A549 (cell line): ENCODE data around the gene CLTCL1. TPM values are rescaled to one million over a fixed set of nuclear protein-coding genes. Genes with fewer than 3 reads are reported as not detected.

Experiments used
- ATAC-seq, 2 experiments: fragments of 200-7000 bp in 1 of 2; fragments of >200 bp in 1 of 2; cut with Nextera tagmentation in 1 of 2; cut with Tn5 transposase in 1 of 2; 3 replicates each; pipeline versions ENCODE4 v1.8.0 to v1.9.1; 2018 to 2020; ENCODE audit warnings: mild to moderate bottlenecking in 1 of 2, moderate library complexity in 1 of 2
- CTCF ChIA-PET: fragments of 300-600 bp; sonication (Branson Sonifier 250); formaldehyde crosslinking; extraction: SDS; loops from one replicate; lab custom pipeline; 2021; ENCODE audit warnings: antibody characterized with exemption, inconsistent platforms; lab: Yijun Ruan, JAX
- POLR2A ChIA-PET: fragments of 350-600 bp; formaldehyde crosslinking; extraction: SDS; loops from one replicate; lab custom pipeline; 2021; ENCODE audit warnings: antibody characterized with exemption, inconsistent platforms; lab: Yijun Ruan, JAX
- DNase-seq, 2 experiments: peaks; one replicate each; pipeline versions ENCODE4 v3.0.0 to v3.0.0-alpha.2; 2011 to 2016; ENCODE audit warnings: low read depth in 1 of 2, low spot score in 1 of 2
- FAIRE-seq: peaks from 2 replicates; lab custom pipeline; 2011; peaks lifted over from hg19 to GRCh38; lab: Jason Lieb, UNC
- H3K27ac ChIP-seq, 2 experiments: fragments of >200 bp; sonication (Bioruptor Twin); formaldehyde crosslinking; 3 replicates each; pipeline ENCODE4 v1.5.1; 2016 to 2017
- H3K4me1 ChIP-seq: fragments of >200 bp; sonication (Bioruptor Twin); formaldehyde crosslinking; 3 replicates; pipeline ENCODE4 v1.6.1; 2016
- H3K4me2 ChIP-seq: fragments of >200 bp; sonication (Bioruptor Twin); formaldehyde crosslinking; 3 replicates; pipeline ENCODE4 v1.6.1; 2016
- H3K4me3 ChIP-seq: fragments of >200 bp; sonication (Bioruptor Twin); formaldehyde crosslinking; 3 replicates; pipeline ENCODE4 v1.5.1; 2016
- H3K9me3 ChIP-seq: fragments of >200 bp; sonication (Bioruptor Twin); formaldehyde crosslinking; 3 replicates; pipeline ENCODE4 v1.6.1; 2016
- CEBPB ChIP-seq, 2 experiments: fragments of >200 bp in 1 of 2; sonication (Bioruptor Twin) in 1 of 2; formaldehyde crosslinking in 1 of 2; IDR thresholded peaks; 2 replicates each; pipeline ENCODE4 v1.6.1; 2012 to 2016
- CHD2 ChIP-seq: fragments of 150-350 bp; IDR thresholded peaks from 2 replicates; pipeline ENCODE4 v1.6.1; 2014; ENCODE audit warnings: low read length; ENCODE audit not compliant: partially characterized antibody
- CHD4 ChIP-seq: fragments of 200-600 bp; sonication (generic); IDR thresholded peaks from 2 replicates; pipeline ENCODE4 v1.6.1; 2016; ENCODE audit warnings: antibody characterized with exemption, mild to moderate bottlenecking, borderline replicate concordance
- ESRRA ChIP-seq: fragments of 150-350 bp; IDR thresholded peaks from 2 replicates; pipeline ENCODE4 v1.6.1; 2014; ENCODE audit warnings: mild to moderate bottlenecking, low read length, borderline replicate concordance
- FOSB ChIP-seq: fragments of 250-450 bp; sonication (Bioruptor Pico); IDR thresholded peaks from 2 replicates; pipeline ENCODE4 v1.5.0; 2020; ENCODE audit warnings: mild to moderate bottlenecking, moderate library complexity
- FOSL2 ChIP-seq, 2 experiments: fragments of 450-650 bp in 1 of 2; fragments of >200 bp in 1 of 2; sonication (Bioruptor Twin) in 1 of 2; formaldehyde crosslinking; IDR thresholded peaks; 2 replicates each; pipeline versions ENCODE4 v1.5.0 to v1.6.1; 2016 to 2020; ENCODE audit warnings: mild to moderate bottlenecking in 1 of 2, moderate library complexity in 1 of 2
- GATA3 ChIP-seq: IDR thresholded peaks from 2 replicates; pipeline ENCODE4 v1.6.1; 2012; ENCODE audit warnings: borderline replicate concordance
- HDAC2 ChIP-seq: fragments of 200-600 bp; sonication (generic); IDR thresholded peaks from 2 replicates; pipeline ENCODE4 v1.6.1; 2016
- HEYL ChIP-seq: fragments of 250-450 bp; sonication (Bioruptor Pico); IDR thresholded peaks from 2 replicates; pipeline ENCODE4 v1.8.0; 2021; ENCODE audit warnings: mild to moderate bottlenecking, moderate library complexity
- HOXA7 ChIP-seq: fragments of 250-450 bp; sonication (Bioruptor Pico); IDR thresholded peaks from 2 replicates; pipeline ENCODE4 v1.5.0; 2020; ENCODE audit warnings: mild to moderate bottlenecking, moderate library complexity
- JUN ChIP-seq, 2 experiments: fragments of >200 bp; sonication (Bioruptor Twin); formaldehyde crosslinking; IDR thresholded peaks; 2 replicates in 1 of 2; 3 replicates in 1 of 2; pipeline ENCODE4 v1.6.1; 2016 to 2017
- JUNB ChIP-seq: fragments of >200 bp; sonication (Bioruptor Twin); formaldehyde crosslinking; IDR thresholded peaks from 2 replicates; pipeline ENCODE4 v1.6.1; 2016
- MAZ ChIP-seq: fragments of 150-350 bp; IDR thresholded peaks from 2 replicates; pipeline ENCODE4 v1.6.1; 2014; ENCODE audit warnings: antibody characterized with exemption, low read depth, low read length, borderline replicate concordance
- MYC ChIP-seq: IDR thresholded peaks from 2 replicates; pipeline ENCODE4 v1.6.1; 2012; ENCODE audit warnings: mild to moderate bottlenecking, inconsistent platforms, low read length, improper control_type of control experiment, borderline replicate concordance
- NPAS2 ChIP-seq: fragments of 250-450 bp; sonication (Bioruptor Pico); IDR thresholded peaks from 2 replicates; pipeline ENCODE4 v1.8.0; 2022; ENCODE audit warnings: mild to moderate bottlenecking, moderate library complexity, borderline replicate concordance
- NR3C1 ChIP-seq: fragments of >200 bp; sonication (Bioruptor Twin); formaldehyde crosslinking; IDR thresholded peaks from 3 replicates; pipeline ENCODE4 v1.6.1; 2017
- POLR2A ChIP-seq: IDR thresholded peaks from 2 replicates; pipeline ENCODE4 v1.6.1; 2012; ENCODE audit warnings: mild to moderate bottlenecking, low read length
- POLR2AphosphoS2 ChIP-seq: conservative IDR thresholded peaks from 2 replicates; pipeline ENCODE4 v1.6.1; 2012; ENCODE audit warnings: low read length, improper control_type of control experiment, inconsistent platforms
- RAD21 ChIP-seq, 2 experiments: fragments of >200 bp in 1 of 2; sonication (Bioruptor Twin) in 1 of 2; formaldehyde crosslinking in 1 of 2; IDR thresholded peaks in 1 of 2; conservative IDR thresholded peaks in 1 of 2; 2 replicates in 1 of 2; 3 replicates in 1 of 2; pipeline ENCODE4 v1.6.1; 2012 to 2018; ENCODE audit warnings: inconsistent platforms in 1 of 2
- RCOR1 ChIP-seq: fragments of 150-350 bp; IDR thresholded peaks from 2 replicates; pipeline ENCODE4 v1.6.1; 2014; ENCODE audit warnings: antibody characterized with exemption, low read length, low read depth
- RNF2 ChIP-seq: fragments of 200-600 bp; sonication (generic); IDR thresholded peaks from 2 replicates; pipeline ENCODE4 v1.6.1; 2016; ENCODE audit warnings: low read depth, mild to moderate bottlenecking, antibody characterized with exemption, moderate library complexity, borderline replicate concordance
- SREBF2 ChIP-seq: fragments of 450-650 bp; IDR thresholded peaks from 2 replicates; pipeline ENCODE4 v1.6.1; 2014; ENCODE audit warnings: mild to moderate bottlenecking, moderate library complexity
- TP53 ChIP-seq: fragments of 250-450 bp; sonication (Bioruptor Pico); IDR thresholded peaks from 2 replicates; pipeline ENCODE4 v1.5.0; 2021; ENCODE audit warnings: mild to moderate bottlenecking, moderate library complexity
- ZSCAN20 ChIP-seq: fragments of 250-450 bp; sonication (Bioruptor Pico); IDR thresholded peaks from 2 replicates; pipeline ENCODE4 v1.8.0; 2022; ENCODE audit warnings: mild to moderate bottlenecking, moderate library complexity
- WGBS: methylation state at CpG from one replicate; pipeline ENCODE4 v1.1.6; 2017; ENCODE audit errors: missing lambda C conversion rate; 5-methylcytosine and 5-hydroxymethylcytosine counted together
- polyA plus RNA-seq, 4 experiments: library from polyadenylated mRNA; depleted of rRNA in 3 of 4; stranded (reverse); fragments of >200 nt; fragmentation: RNase III in 1 of 4; extraction: RNeasy Plus Mini Kit Qiagen cat#74134 plus additional on column Dnase treatment in 1 of 4; gene quantifications; 2 replicates in 3 of 4; 3 replicates in 1 of 4; pipeline ENCODE4 v1.2.3, GENCODE V29; 2011 to 2017
- TF ChIP-seq, protein P1 (sequence below): fragments of >200 bp; sonication (Bioruptor Twin); formaldehyde crosslinking; IDR thresholded peaks from 2 replicates; pipeline ENCODE4 v1.6.1; 2016
- TF ChIP-seq, protein P2 (sequence below): IDR thresholded peaks from 2 replicates; pipeline ENCODE4 v1.6.1; 2012
- TF ChIP-seq, protein P3 (sequence below): IDR thresholded peaks from 2 replicates; pipeline ENCODE4 v1.6.1; 2012
- TF ChIP-seq, protein P4 (sequence below): IDR thresholded peaks from 2 replicates; pipeline ENCODE4 v1.6.1; 2012; ENCODE audit warnings: low read depth, borderline replicate concordance

Gene CLTCL1
- polyA plus RNA-seq, 2 of the 4 experiments (the other 2 are of a cell fraction): 8.6 to 10.6 TPM

DNA sequence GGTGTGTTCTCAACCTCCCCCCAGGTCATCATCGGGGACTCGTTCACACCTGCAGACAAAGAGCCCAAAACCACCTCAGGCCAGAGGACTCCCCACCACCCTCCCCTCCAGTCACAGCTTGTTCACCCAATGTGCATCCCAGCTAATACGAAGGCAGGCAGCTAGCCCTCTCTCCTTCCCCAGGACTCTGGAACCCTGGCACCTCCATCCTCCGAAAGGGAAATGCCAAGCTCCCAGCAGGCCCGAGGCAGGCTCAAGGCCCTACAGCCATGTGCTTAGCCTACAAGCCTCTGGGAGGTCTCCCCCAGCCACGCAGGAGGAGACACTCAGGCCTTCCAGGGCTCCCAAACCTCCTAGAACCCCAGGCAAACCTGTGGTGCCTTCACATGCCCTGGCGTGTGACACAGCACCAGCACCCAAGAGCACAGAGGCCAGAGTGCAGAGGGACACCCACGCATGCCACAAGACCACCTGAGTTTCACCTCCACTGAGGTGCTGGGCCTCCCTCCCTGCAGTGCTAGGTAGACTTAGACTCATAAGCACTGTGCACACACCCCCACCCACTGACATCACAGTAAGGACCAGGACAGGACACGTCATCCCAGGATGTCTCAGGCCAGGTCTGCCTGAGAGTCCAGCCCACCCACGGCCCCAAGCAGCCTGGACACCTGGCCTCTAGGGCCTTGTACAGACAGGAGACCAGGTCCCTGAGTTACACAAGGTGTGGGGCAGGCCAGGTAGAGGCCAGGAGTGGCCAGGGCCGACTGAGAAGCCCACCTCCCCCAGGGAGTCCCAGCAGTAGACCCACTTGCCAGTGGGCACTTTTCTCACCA, 153.9 kb downstream of the CLTCL1 start:
- TF ChIP-seq HOXA7 (CRISPR knock-in tag): no peak
- TF ChIP-seq, all 56 proteins: peak for 0
- Histone ChIP-seq H3K9me3 (no peaks in the 10 kb centered on the region), H3K4me3 (no peak overlapping the region), H3K4me1 (no peaks in the 10 kb centered on the region), H3K27ac (no peak overlapping the region), H3K4me2 (no peak overlapping the region)
- FAIRE-seq (no peak), ATAC-seq (no peak), DNase-seq (no peak)
- CTCF ChIA-PET: no interaction called here
- POLR2A ChIA-PET: no interaction called here
- 87% methylated on average over 7 of the region's 11 CpGs for WGBS

DNA sequence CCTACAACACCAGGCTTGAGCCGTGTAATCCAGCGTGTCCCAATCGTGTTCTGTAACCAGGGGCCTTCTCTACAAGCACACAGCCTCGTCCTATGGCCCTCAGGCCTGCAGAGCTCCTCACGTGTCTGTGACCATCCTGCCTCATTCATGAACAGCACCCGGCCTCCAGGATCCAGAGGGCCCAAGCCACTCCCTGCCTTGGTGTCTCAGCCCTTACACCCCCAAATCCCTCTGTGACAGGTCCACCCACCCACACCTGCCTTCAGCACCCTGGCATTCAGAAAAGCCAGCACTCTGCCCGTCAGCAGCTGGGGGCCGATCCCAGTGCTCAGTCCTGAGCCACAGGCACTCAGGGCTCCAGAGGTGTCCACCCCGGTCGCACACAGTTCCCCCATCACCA, 154.6 kb downstream of the CLTCL1 start:
- 84% methylated on average over 10 of the region's 10 CpGs for WGBS
- TF ChIP-seq JUN (IDR thresholded peaks at IDR 0.05) (no peak), RCOR1 (no peak), RNF2 (no peak), CHD2 (no peak), POLR2AphosphoS2 (no peak), FOSB (CRISPR knock-in tag) (no peak), HOXA7 (CRISPR knock-in tag) (no peak), ESRRA (no peak), POLR2A (no peak), HDAC2 (no peak), JUNB (no peak)
- TF ChIP-seq, protein P1, sequence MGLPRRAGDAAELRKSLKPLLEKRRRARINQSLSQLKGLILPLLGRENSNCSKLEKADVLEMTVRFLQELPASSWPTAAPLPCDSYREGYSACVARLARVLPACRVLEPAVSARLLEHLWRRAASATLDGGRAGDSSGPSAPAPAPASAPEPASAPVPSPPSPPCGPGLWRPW: no peak

DNA sequence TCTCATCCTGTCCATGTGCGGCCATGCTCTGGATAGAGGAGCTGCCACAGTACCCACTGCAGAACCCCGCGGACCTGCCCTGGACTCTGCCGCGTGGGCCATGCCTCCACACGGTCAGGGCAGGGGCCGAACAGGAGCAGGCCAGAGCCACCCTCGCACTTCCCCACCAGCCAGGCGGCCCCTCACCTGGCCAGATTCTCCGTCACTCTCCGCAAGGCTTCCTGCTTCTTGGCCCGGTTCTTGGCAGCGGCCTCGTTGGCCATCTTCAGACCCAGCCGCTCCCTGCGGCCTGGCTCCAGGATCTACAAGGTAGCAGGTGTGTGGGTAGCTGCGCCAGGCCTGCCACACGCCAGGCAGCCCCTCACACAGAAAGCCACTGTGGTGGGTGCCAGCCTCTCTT, 156.6 kb downstream of the CLTCL1 start:
- DNase-seq (no peak), FAIRE-seq (no peak), ATAC-seq (no peak)
- POLR2A ChIA-PET: no interaction called here
- no peaks in the 10 kb centered on the region for H3K4me1 ChIP-seq
- no peak overlapping the region for H3K4me2 ChIP-seq
- no peaks in the 10 kb centered on the region for H3K9me3 ChIP-seq
- CTCF ChIA-PET: interaction anchor here (2.0 kb wide), 1 partner anchor 10 kb away, joined by 15 read pairs; the partner anchor contains the start of gene ESS2
- H3K4me3 ChIP-seq: no peak overlapping the region
- TF ChIP-seq RAD21 (conservative IDR thresholded peaks at IDR 0.05 in 1 of 2, IDR thresholded peaks at IDR 0.05 in 1 of 2): no peak
- TF ChIP-seq SREBF2: no peak
- no peak for TF ChIP-seq CHD4
- no peak for TF ChIP-seq JUNB
- TF ChIP-seq NR3C1: no peak
- TF ChIP-seq HEYL (CRISPR knock-in tag): no peak
- no peak for TF ChIP-seq RCOR1
- no peak for TF ChIP-seq MYC
- TF ChIP-seq, protein P2, sequence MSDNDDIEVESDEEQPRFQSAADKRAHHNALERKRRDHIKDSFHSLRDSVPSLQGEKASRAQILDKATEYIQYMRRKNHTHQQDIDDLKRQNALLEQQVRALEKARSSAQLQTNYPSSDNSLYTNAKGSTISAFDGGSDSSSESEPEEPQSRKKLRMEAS: no peak
- TF ChIP-seq, protein P3, sequence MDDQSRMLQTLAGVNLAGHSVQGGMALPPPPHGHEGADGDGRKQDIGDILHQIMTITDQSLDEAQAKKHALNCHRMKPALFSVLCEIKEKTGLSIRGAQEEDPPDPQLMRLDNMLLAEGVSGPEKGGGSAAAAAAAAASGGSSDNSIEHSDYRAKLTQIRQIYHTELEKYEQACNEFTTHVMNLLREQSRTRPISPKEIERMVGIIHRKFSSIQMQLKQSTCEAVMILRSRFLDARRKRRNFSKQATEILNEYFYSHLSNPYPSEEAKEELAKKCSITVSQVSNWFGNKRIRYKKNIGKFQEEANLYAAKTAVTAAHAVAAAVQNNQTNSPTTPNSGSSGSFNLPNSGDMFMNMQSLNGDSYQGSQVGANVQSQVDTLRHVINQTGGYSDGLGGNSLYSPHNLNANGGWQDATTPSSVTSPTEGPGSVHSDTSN: no peak
- no peak for TF ChIP-seq HOXA7 (CRISPR knock-in tag)
- TF ChIP-seq ZSCAN20 (CRISPR knock-in tag): no peak
- TF ChIP-seq CEBPB (IDR thresholded peaks at IDR 0.05): no peak
- no peak for TF ChIP-seq NPAS2
- no peak for TF ChIP-seq FOSL2 (IDR thresholded peaks at IDR 0.05)
- no peak for TF ChIP-seq FOSL2 (CRISPR knock-in tag; IDR thresholded peaks at IDR 0.05)
- no peak for TF ChIP-seq GATA3
- TF ChIP-seq, protein P4, sequence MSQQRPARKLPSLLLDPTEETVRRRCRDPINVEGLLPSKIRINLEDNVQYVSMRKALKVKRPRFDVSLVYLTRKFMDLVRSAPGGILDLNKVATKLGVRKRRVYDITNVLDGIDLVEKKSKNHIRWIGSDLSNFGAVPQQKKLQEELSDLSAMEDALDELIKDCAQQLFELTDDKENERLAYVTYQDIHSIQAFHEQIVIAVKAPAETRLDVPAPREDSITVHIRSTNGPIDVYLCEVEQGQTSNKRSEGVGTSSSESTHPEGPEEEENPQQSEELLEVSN: no peak
- no peak for TF ChIP-seq MAZ
- no peak for TF ChIP-seq TP53 (CRISPR knock-in tag)
- H3K27ac ChIP-seq: no peak overlapping the region
- 90% methylated on average over 18 of the region's 18 CpGs for WGBS

More for the DNA sequence above, 154.6 kb downstream of the CLTCL1 start:
- FAIRE-seq (no peak), DNase-seq (no peak), ATAC-seq (no peak)
- ChIA-PET POLR2A (no interaction called here), CTCF (no interaction called here)
- no peak overlapping the region for H3K4me2 ChIP-seq
- no peak overlapping the region for H3K27ac ChIP-seq
- no peaks in the 10 kb centered on the region for H3K9me3 ChIP-seq
- no peaks in the 10 kb centered on the region for H3K4me1 ChIP-seq
- no peak overlapping the region for H3K4me3 ChIP-seq
